Fibroblast of pulmonary artery (primary cell): Measurements from ENCODE around the gene RASGRP3.

Source experiments
- DNase-seq: peaks from one replicate; pipeline ENCODE4 v3.0.0-alpha.2; 2010; ENCODE audit warnings: low read depth
- H3K4me3 ChIP-seq: replicated peaks from 2 replicates; pipeline ENCODE4 v1.5.1; 2011; ENCODE audit warnings: low read depth, mild to moderate bottlenecking, control low read depth, low read length, moderate library complexity
- TF ChIP-seq, protein P1 (sequence below): IDR thresholded peaks from 2 replicates; pipeline ENCODE4 v1.5.1; 2011; ENCODE audit warnings: mild to moderate bottlenecking, control low read depth, low read length, inconsistent platforms; ENCODE audit errors: missing control alignments

RASGRP3 gene

DNA sequence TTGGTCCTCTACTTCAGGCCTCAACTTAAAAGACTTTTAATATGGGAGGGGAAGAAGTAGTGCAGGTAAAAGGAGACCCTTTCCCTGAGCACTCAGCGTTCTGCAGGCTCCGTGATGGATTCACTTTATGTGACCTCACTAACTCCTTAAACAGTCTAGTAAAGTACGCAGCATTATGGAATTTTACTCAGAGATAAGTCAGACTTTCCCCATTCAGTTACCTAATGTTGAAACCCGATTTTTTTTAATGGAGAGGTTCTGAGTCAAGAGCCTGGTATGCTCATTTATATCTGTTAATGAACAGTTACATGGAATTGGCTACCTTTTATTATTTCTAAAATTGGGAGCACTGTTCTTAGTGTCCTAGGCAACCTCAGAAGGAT lies 34.1 kb downstream of the RASGRP3 start:
- H3K4me3 ChIP-seq: no peak overlapping the region
- TF ChIP-seq, protein P1, sequence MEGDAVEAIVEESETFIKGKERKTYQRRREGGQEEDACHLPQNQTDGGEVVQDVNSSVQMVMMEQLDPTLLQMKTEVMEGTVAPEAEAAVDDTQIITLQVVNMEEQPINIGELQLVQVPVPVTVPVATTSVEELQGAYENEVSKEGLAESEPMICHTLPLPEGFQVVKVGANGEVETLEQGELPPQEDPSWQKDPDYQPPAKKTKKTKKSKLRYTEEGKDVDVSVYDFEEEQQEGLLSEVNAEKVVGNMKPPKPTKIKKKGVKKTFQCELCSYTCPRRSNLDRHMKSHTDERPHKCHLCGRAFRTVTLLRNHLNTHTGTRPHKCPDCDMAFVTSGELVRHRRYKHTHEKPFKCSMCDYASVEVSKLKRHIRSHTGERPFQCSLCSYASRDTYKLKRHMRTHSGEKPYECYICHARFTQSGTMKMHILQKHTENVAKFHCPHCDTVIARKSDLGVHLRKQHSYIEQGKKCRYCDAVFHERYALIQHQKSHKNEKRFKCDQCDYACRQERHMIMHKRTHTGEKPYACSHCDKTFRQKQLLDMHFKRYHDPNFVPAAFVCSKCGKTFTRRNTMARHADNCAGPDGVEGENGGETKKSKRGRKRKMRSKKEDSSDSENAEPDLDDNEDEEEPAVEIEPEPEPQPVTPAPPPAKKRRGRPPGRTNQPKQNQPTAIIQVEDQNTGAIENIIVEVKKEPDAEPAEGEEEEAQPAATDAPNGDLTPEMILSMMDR: no peak
- peak; percentile 33 for DNase-seq

GRCh38 chr2:33511141-33511540 lies 34.7 kb downstream of the RASGRP3 start:
- TF ChIP-seq, protein P1: no peak
- no peak for DNase-seq

DNA sequence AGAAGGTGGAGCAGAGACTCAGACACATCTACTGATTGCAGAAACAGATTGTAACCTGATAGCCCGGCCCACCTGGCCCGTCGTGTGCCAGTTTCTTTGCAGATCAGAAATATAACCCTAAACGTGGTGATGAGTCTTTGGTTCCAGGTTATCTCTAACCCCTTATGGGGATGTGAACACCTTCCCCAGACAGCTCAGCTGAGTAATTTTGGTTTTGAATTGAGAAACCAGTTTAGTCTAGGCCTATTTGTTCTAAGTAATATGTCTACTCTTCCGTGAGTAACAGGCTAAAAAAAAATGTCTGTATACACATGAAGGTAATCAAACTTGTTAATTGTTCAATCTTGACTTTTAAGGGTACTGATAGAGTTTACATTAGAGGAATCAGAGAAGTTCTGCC lies 35.7 kb downstream of the RASGRP3 start:
- no peak for DNase-seq
- H3K4me3 ChIP-seq: no peak overlapping the region
- TF ChIP-seq, protein P1: no peak

More at GRCh38 chr2:33511141-33511540, 34.7 kb downstream of the RASGRP3 start:
- H3K4me3 ChIP-seq: no peak overlapping the region

- TF ChIP-seq, protein P1: no peak
- H3K4me3 ChIP-seq: no peak overlapping the region
- no peak for DNase-seq
These were observed 37.0 kb downstream of the RASGRP3 start for GRCh38 chr2:33513480-33513879.

- TF ChIP-seq, protein P1: no peak
- no peak for DNase-seq
These were observed 40.1 kb downstream of the RASGRP3 start for GRCh38 chr2:33516456-33516995.

DNA sequence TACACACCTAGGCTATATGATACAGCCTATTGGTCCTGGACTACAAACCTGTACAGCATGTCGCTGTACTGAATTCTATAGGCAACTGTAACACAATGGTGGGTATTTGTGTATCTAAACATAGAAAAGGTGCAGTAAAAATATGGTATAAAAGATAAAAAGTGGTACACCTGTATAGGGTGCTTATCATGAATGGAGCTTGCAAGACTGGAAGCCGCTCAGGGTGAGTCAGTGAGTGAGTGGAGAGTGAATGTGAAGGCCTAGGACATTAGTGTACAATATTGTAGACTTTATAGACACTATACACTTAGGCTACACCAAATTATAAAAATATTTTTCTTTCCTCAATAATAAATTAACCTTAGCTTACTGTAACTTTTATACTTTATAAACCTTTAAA lies 41.8 kb downstream of the RASGRP3 start:
- TF ChIP-seq, protein P1: no peak
- no peak for DNase-seq
- H3K4me3 ChIP-seq: no peak overlapping the region

More at GRCh38 chr2:33516456-33516995, 40.1 kb downstream of the RASGRP3 start:
- no peak overlapping the region for H3K4me3 ChIP-seq

DNA sequence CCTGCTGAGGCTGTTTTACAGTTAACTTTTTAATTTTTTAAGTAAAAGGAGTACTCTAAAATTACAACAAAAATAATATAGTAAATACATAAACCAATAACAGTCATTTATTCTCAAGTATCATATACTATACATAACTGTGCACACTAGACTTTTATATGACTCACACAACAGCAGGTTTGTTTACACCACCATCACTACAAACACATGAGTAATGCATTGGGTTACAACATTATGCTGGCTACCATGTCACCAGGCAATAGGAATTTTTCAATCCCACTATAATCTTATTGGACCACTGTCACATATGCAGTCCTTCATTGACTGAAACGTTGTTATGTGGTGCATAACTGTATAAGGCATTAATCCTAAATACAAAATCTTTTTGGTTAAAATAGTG lies 42.5 kb downstream of the RASGRP3 start:
- TF ChIP-seq, protein P1: no peak
- DNase-seq: peak; percentile 54
- H3K4me3 ChIP-seq: no peak overlapping the region
